ENCODE measurements around the gene ARID1B. TPM values are rescaled to one million over a fixed set of nuclear protein-coding genes. Genes with fewer than 3 reads are reported as not detected.

The ARID1B gene
- total and polyA plus RNA-seq, 10 of the 15 experiments (the other 5 are each of a cell fraction or from before 2014, with no cell fraction given) = 24.7 to 133 (median 54.6) TPM

DNA sequence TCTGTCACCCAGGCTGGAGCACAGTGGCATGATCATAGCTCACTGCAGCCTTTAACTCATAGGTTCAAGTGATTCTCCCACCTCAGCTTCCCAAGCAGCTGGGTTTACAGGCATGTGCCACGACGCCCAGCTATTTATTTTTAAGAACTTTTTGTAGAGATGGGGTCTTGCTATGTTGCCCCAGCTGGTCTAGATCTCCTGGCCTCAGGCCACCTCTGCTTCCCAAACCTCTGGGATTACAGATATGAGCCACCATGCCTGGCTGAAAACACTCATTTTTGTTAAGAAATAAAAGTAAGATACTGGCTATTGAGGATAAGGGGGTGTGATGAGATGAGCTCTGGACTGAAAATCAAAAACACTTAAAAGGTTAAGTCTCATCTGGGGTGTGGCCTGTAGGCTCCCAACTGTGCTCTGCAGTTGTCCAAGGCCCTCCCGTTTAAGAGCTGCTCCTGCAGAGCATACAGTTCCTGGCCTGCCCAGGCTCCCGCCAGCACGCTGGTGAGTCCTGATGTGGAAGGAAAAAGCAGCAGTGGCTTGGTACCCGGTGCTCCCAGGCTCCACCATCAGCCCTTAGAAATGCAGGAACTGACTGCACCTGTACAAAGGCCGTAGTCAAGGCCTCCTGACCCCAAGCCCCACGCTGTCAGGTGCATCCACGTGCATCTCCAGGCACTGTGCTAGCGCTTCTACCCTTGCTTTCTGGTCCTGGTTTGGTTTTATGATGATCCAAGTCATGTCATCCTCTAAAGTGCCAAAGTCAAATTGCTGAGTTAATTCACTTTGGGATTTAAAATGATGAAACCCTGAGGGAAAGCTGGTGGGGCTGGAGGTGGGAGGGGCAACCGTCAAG lies 434.7 kb downstream of the ARID1B start:
- no peak overlapping the region for H3K4me2 ChIP-seq (ENCODE audit: control insufficient read depth, insufficient read depth)
- H3K9ac ChIP-seq (ENCODE audit: control insufficient read depth, insufficient read depth, low read length) = no peak overlapping the region
- H3K36me3 ChIP-seq (ENCODE audit: control insufficient read depth in 2 of 2, insufficient read depth in 2 of 2, low read length in 1 of 2) = peaks cover 4 to 9% of the 10 kb centered on the region in 2 experiments; a peak in 3 of 4 replicates
- H3K27ac ChIP-seq (ENCODE audit: control insufficient read depth, insufficient read depth) = no peak overlapping the region
- H3K4me1 ChIP-seq (ENCODE audit: control insufficient read depth, insufficient read depth, low read length) = no peaks in the 10 kb centered on the region
- H3K27me3 ChIP-seq (replicated peaks in 1 of 2; ENCODE audit: control insufficient read depth in 2 of 2, insufficient read depth in 2 of 2, low read length in 1 of 2) = no peaks in the 10 kb centered on the region
- WGBS (ENCODE audit: insufficient coverage, insufficient replicate concordance, low lambda C conversion rate, missing lambda C conversion rate) = 85% methylated on average over 11 of the region's 11 CpGs
- no TSS peak for BruUV-seq (replicated peaks)
- CTCF ChIA-PET = interaction anchor here (0.7 to 1.7 kb wide), 3 partner anchors 11 to 118 kb away, joined by 3 to 5 read pairs (median 3); no protein-coding TSS in a partner anchor
- no peaks in the 10 kb centered on the region for H3K79me2 ChIP-seq (ENCODE audit: control insufficient read depth, insufficient read depth, low read length)
- in situ Hi-C loops (cut with MboI) = no loop called here
- TF ChIP-seq POLR2A (IDR thresholded peaks at IDR 0.05; ENCODE audit: low read depth, low read length) = peak; percentile 30; the same call in 1 of the 2 replicates
- TF ChIP-seq MEF2A (IDR thresholded peaks at IDR 0.05; ENCODE audit: insufficient read depth, low read depth, low read length) = no peak
- TF ChIP-seq PML (IDR thresholded peaks at IDR 0.05; ENCODE audit: low read length) = 0 out of 2 replicates have a peak, but pooled peaks have one; percentile 53
- TF ChIP-seq PAX5 (IDR thresholded peaks at IDR 0.05; ENCODE audit: borderline replicate concordance, low read depth, low read length) = no peak
- TF ChIP-seq POLR2AphosphoS2 (IDR thresholded peaks at IDR 0.05; ENCODE audit: low read depth, low read length) = 0 out of 2 replicates have a peak, but pooled peaks have one; percentile 25
- H3K9me3 ChIP-seq (replicated peaks; ENCODE audit: control insufficient read depth, insufficient read depth, low read length) = no peaks in the 10 kb centered on the region
- RAD21 ChIA-PET (ENCODE audit: unreplicated experiment) = interaction anchor here (0.7 kb wide), 1 partner anchor 187 kb away, joined by 3 read pairs; no protein-coding TSS in a partner anchor
- peak; percentile 19; the same call in 2 of the 3 replicates for ATAC-seq
- no peak for DNase-seq (ENCODE audit: low read depth, low spot score)
- H3K4me3 ChIP-seq = no peak overlapping the region
- H4K20me1 ChIP-seq (ENCODE audit: control insufficient read depth, insufficient read depth) = no peaks in the 10 kb centered on the region
- SMC1A ChIA-PET (ENCODE audit: uncharacterized antibody, unreplicated experiment) = interaction anchor here (0.7 to 1.6 kb wide), 5 partner anchors 8 to 455 kb away, joined by 3 to 4 read pairs (median 3); no protein-coding TSS in a partner anchor
- no peak overlapping the region for H2AFZ ChIP-seq (ENCODE audit: control insufficient read depth, low read depth, low read length)
- POLR2A ChIA-PET = no interaction called here
- FAIRE-seq = no peak
- intact Hi-C loops (cut with micrococcal nuclease; ENCODE audit: unreplicated experiment) = no loop called here

- CTCF ChIA-PET = interaction anchor here (1.4 kb wide), 1 partner anchor 9 kb away, joined by 4 read pairs; no protein-coding TSS in a partner anchor
- RAD21 ChIA-PET (ENCODE audit: unreplicated experiment) = no interaction called here
- Histone ChIP-seq H3K27ac (ENCODE audit: control insufficient read depth, insufficient read depth) (no peak overlapping the region), H3K9ac (ENCODE audit: control insufficient read depth, insufficient read depth, low read length) (no peak overlapping the region), H2AFZ (ENCODE audit: control insufficient read depth, low read depth, low read length) (no peak overlapping the region), H3K27me3 (replicated peaks in 1 of 2; ENCODE audit: control insufficient read depth in 2 of 2, insufficient read depth in 2 of 2, low read length in 1 of 2) (no peaks in the 10 kb centered on the region), H3K36me3 (ENCODE audit: control insufficient read depth in 2 of 2, insufficient read depth in 2 of 2, low read length in 1 of 2) (peaks cover 0 to under 1% of the 10 kb centered on the region in 2 experiments; a peak in 1 of 4 replicates), H3K4me2 (ENCODE audit: control insufficient read depth, insufficient read depth) (no peak overlapping the region), H3K4me1 (ENCODE audit: control insufficient read depth, insufficient read depth, low read length) (no peaks in the 10 kb centered on the region), H3K9me3 (replicated peaks; ENCODE audit: control insufficient read depth, insufficient read depth, low read length) (no peaks in the 10 kb centered on the region), H3K4me3 (no peak overlapping the region), H3K79me2 (ENCODE audit: control insufficient read depth, insufficient read depth, low read length) (no peaks in the 10 kb centered on the region), H4K20me1 (ENCODE audit: control insufficient read depth, insufficient read depth) (no peaks in the 10 kb centered on the region)
- ATAC-seq (no peak), FAIRE-seq (no peak), DNase-seq (ENCODE audit: low read depth, low spot score) (no peak)
- in situ Hi-C loops (cut with MboI) (no loop called here), intact Hi-C loops (cut with micrococcal nuclease; ENCODE audit: unreplicated experiment) (no loop called here)
- no TSS peak for BruUV-seq (replicated peaks)
- POLR2A ChIA-PET = interaction anchor here (0.6 kb wide), 1 partner anchor 282 kb away, joined by 3 read pairs; no protein-coding TSS in a partner anchor
- SMC1A ChIA-PET (ENCODE audit: uncharacterized antibody, unreplicated experiment) = no interaction called here
- WGBS (ENCODE audit: insufficient coverage, insufficient replicate concordance, low lambda C conversion rate, missing lambda C conversion rate) = 92% methylated on average over 9 of the region's 9 CpGs
- no peak for TF ChIP-seq IRF5 (IDR thresholded peaks at IDR 0.05; ENCODE audit: borderline replicate concordance)
- no peak for TF ChIP-seq KAT2A (conservative IDR thresholded peaks at IDR 0.05; ENCODE audit: control insufficient read depth, low read depth, low read length)
- no peak for TF ChIP-seq BCL11A (IDR thresholded peaks at IDR 0.05; ENCODE audit: low read depth, low read length)
- TF ChIP-seq CHD1 (IDR thresholded peaks at IDR 0.05; ENCODE audit: low read depth, low read length) = no peak
- TF ChIP-seq RAD21 (IDR thresholded peaks at IDR 0.05; ENCODE audit: insufficient read depth, low read depth, low read length) = no peak
- TF ChIP-seq, protein P1, sequence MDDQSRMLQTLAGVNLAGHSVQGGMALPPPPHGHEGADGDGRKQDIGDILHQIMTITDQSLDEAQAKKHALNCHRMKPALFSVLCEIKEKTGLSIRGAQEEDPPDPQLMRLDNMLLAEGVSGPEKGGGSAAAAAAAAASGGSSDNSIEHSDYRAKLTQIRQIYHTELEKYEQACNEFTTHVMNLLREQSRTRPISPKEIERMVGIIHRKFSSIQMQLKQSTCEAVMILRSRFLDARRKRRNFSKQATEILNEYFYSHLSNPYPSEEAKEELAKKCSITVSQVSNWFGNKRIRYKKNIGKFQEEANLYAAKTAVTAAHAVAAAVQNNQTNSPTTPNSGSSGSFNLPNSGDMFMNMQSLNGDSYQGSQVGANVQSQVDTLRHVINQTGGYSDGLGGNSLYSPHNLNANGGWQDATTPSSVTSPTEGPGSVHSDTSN (IDR thresholded peaks at IDR 0.05; ENCODE audit: insufficient replicate concordance, low read depth, low read length) = no peak
- no peak for TF ChIP-seq CHD2 (IDR thresholded peaks at IDR 0.05; ENCODE audit: borderline replicate concordance, low read depth, low read length)
Measured at GRCh38 chr6:157213426-157213825, 436.2 kb downstream of the ARID1B start.

All from GM12878 (cell line).